HepG2 (cell line): ENCODE measurements around the gene LRIG1.

Source experiments
- FOXM1 ChIP-seq: sonication (generic); formaldehyde crosslinking; IDR thresholded peaks from 2 replicates; pipeline ENCODE4 v1.5.0; 2020; ENCODE audit warnings: missing genetic modification reagents
- MTF1 ChIP-seq: sonication (generic); formaldehyde crosslinking; IDR thresholded peaks from 2 replicates; pipeline ENCODE4 v1.5.0; 2020; ENCODE audit warnings: missing genetic modification reagents
- POLR2A ChIP-seq, 2 experiments: IDR thresholded peaks; 2 replicates each; pipeline ENCODE4 v1.6.1; 2011; ENCODE audit warnings: low read depth in 2 of 2, low read length in 2 of 2, mild to moderate bottlenecking in 1 of 2, moderate library complexity in 1 of 2; ENCODE audit not compliant: insufficient read depth in 1 of 2
- POLR2AphosphoS5 ChIP-seq: IDR thresholded peaks from 2 replicates; pipeline ENCODE4 v1.6.1; 2012; ENCODE audit warnings: low read depth, low read length
- SMARCE1 ChIP-seq: fragments of 450-650 bp; IDR thresholded peaks from 2 replicates; pipeline ENCODE4 v1.6.1; 2017; ENCODE audit warnings: borderline replicate concordance
- ZSCAN29 ChIP-seq: sonication (generic); formaldehyde crosslinking; conservative IDR thresholded peaks from 2 replicates; pipeline ENCODE4 v1.4.0; 2020; ENCODE audit warnings: mild to moderate bottlenecking, missing genetic modification reagents
- TF ChIP-seq, protein P1 (sequence below): sonication (generic); formaldehyde crosslinking; IDR thresholded peaks from 2 replicates; pipeline ENCODE4 v1.4.0; 2020; ENCODE audit warnings: missing genetic modification reagents, borderline replicate concordance
- TF ChIP-seq, protein P2 (sequence below): sonication (generic); formaldehyde crosslinking; IDR thresholded peaks from 2 replicates; pipeline ENCODE4 v1.4.0; 2020; ENCODE audit warnings: mild to moderate bottlenecking, missing genetic modification reagents
- TF ChIP-seq, protein P3 (sequence below): sonication (generic); formaldehyde crosslinking; conservative IDR thresholded peaks from 2 replicates; pipeline ENCODE4 v1.4.0; 2020; ENCODE audit warnings: missing genetic modification reagents

DNA sequence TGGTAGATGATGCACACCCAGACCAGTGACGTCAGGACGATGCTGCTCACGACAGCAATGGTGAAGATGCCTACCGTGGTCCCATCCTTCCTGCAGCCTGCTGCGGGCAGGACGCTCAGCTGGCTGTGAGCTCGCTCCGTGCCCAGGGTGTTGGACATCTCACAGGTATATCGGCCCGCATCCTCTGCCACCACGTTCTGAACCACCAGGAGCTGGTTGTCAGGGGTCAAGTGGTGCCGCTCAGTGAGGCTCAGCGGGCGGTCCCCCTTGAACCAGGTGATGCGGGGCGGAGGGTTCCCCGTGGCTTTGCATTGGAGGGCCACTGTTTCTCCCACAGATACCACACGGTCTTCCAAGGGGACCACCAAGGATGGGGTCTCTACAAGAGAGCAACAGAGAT is 117.8 kb downstream of the LRIG1 start:
- TF ChIP-seq, protein P1, sequence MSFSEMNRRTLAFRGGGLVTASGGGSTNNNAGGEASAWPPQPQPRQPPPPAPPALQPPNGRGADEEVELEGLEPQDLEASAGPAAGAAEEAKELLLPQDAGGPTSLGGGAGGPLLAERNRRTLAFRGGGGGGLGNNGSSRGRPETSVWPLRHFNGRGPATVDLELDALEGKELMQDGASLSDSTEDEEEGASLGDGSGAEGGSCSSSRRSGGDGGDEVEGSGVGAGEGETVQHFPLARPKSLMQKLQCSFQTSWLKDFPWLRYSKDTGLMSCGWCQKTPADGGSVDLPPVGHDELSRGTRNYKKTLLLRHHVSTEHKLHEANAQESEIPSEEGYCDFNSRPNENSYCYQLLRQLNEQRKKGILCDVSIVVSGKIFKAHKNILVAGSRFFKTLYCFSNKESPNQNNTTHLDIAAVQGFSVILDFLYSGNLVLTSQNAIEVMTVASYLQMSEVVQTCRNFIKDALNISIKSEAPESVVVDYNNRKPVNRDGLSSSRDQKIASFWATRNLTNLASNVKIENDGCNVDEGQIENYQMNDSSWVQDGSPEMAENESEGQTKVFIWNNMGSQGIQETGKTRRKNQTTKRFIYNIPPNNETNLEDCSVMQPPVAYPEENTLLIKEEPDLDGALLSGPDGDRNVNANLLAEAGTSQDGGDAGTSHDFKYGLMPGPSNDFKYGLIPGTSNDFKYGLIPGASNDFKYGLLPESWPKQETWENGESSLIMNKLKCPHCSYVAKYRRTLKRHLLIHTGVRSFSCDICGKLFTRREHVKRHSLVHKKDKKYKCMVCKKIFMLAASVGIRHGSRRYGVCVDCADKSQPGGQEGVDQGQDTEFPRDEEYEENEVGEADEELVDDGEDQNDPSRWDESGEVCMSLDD: no peak
- TF ChIP-seq POLR2A (IDR thresholded peaks at IDR 0.05; ENCODE audit: insufficient read depth in 1 of 2, low read depth in 2 of 2, low read length in 2 of 2) (no peak), POLR2AphosphoS5 (no peak), FOXM1 (no peak), MTF1 (CRISPR knock-in tag) (no peak), ZSCAN29 (CRISPR knock-in tag) (no peak), SMARCE1 (no peak)
- TF ChIP-seq, protein P2, sequence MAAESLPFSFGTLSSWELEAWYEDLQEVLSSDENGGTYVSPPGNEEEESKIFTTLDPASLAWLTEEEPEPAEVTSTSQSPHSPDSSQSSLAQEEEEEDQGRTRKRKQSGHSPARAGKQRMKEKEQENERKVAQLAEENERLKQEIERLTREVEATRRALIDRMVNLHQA (CRISPR knock-in tag): no peak
- TF ChIP-seq, protein P3, sequence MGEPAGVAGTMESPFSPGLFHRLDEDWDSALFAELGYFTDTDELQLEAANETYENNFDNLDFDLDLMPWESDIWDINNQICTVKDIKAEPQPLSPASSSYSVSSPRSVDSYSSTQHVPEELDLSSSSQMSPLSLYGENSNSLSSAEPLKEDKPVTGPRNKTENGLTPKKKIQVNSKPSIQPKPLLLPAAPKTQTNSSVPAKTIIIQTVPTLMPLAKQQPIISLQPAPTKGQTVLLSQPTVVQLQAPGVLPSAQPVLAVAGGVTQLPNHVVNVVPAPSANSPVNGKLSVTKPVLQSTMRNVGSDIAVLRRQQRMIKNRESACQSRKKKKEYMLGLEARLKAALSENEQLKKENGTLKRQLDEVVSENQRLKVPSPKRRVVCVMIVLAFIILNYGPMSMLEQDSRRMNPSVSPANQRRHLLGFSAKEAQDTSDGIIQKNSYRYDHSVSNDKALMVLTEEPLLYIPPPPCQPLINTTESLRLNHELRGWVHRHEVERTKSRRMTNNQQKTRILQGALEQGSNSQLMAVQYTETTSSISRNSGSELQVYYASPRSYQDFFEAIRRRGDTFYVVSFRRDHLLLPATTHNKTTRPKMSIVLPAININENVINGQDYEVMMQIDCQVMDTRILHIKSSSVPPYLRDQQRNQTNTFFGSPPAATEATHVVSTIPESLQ: no peak
